ENCODE data around the gene A4GNT. TPM values are rescaled to one million over a fixed set of nuclear protein-coding genes. Genes with fewer than 3 reads are reported as not detected.

Gene A4GNT
- polyA plus RNA-seq, 1 donor from 2014 or later: not detected

DNA sequence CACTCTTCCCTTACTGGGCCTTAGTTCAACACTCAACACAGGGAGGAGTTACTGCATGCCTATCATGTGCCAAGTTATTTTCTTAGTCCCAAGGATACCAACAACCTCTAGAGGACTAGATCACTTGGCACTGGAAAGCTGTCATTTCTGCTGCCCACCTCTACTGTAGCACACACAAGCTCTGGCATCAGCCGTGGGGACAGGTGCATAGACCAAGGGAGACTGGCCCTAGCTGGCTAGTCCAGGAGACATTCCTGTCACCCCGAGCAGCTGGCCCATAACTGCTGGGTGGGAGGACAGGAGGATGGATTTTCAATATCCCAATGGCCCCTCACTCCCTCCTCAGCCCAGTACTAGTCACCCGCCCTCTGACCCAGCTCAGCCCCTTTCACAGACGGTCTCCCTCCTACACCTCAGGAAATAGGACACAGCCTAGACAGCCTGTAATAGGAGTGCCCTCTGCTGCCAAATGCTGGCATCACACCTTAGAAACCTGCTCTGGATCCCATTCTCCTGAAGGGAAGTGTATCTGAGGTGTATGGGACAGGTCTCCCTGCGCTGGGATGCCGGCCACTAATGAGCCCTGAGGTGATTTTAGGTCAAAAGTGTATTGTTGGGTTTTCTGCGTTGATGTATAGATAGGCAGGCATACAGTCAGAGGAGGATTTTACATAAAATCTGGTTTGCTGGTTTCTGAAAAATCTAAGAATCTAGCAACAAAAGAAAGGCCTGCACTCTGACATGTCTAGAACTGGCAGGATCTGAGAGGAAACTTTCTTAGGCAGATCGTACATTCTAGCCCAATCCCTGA is 13.4 kb downstream of the A4GNT start:
- no peak overlapping the region for H2AFZ ChIP-seq (ENCODE audit: low read depth, low read length)
- H3K4me2 ChIP-seq (ENCODE audit: low read length): no peak overlapping the region
- no peaks in the 10 kb centered on the region for H3K9me3 ChIP-seq (ENCODE audit: low read length)
- no peaks in the 10 kb centered on the region for H3K9me2 ChIP-seq (ENCODE audit: insufficient read depth, low read length)
- no peaks in the 10 kb centered on the region for H3K27me3 ChIP-seq (ENCODE audit: insufficient read depth, low read depth, low read length)
- no peaks in the 10 kb centered on the region for H3K36me3 ChIP-seq (ENCODE audit: insufficient read depth, low read length)
- TF ChIP-seq EP300 (conservative IDR thresholded peaks at IDR 0.05; ENCODE audit: poor library complexity, severe bottlenecking) (no peak), TAF1 (IDR thresholded peaks at IDR 0.05; ENCODE audit: low read depth) (no peak), MXI1 (conservative IDR thresholded peaks at IDR 0.05; ENCODE audit: poor library complexity, severe bottlenecking) (no peak), RAD21 (conservative IDR thresholded peaks at IDR 0.05) (peak; percentile 76), EZH2 (IDR thresholded peaks at IDR 0.05; ENCODE audit: borderline replicate concordance, insufficient read depth, low read length, poor library complexity, severe bottlenecking) (no peak), SMC3 (conservative IDR thresholded peaks at IDR 0.05; ENCODE audit: poor library complexity) (peak; percentile 86), POLR2AphosphoS5 (IDR thresholded peaks at IDR 0.05) (no peak)
- TF ChIP-seq, protein P1, sequence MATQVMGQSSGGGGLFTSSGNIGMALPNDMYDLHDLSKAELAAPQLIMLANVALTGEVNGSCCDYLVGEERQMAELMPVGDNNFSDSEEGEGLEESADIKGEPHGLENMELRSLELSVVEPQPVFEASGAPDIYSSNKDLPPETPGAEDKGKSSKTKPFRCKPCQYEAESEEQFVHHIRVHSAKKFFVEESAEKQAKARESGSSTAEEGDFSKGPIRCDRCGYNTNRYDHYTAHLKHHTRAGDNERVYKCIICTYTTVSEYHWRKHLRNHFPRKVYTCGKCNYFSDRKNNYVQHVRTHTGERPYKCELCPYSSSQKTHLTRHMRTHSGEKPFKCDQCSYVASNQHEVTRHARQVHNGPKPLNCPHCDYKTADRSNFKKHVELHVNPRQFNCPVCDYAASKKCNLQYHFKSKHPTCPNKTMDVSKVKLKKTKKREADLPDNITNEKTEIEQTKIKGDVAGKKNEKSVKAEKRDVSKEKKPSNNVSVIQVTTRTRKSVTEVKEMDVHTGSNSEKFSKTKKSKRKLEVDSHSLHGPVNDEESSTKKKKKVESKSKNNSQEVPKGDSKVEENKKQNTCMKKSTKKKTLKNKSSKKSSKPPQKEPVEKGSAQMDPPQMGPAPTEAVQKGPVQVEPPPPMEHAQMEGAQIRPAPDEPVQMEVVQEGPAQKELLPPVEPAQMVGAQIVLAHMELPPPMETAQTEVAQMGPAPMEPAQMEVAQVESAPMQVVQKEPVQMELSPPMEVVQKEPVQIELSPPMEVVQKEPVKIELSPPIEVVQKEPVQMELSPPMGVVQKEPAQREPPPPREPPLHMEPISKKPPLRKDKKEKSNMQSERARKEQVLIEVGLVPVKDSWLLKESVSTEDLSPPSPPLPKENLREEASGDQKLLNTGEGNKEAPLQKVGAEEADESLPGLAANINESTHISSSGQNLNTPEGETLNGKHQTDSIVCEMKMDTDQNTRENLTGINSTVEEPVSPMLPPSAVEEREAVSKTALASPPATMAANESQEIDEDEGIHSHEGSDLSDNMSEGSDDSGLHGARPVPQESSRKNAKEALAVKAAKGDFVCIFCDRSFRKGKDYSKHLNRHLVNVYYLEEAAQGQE (IDR thresholded peaks at IDR 0.05; ENCODE audit: borderline replicate concordance): no peak
- TF ChIP-seq, protein P2, sequence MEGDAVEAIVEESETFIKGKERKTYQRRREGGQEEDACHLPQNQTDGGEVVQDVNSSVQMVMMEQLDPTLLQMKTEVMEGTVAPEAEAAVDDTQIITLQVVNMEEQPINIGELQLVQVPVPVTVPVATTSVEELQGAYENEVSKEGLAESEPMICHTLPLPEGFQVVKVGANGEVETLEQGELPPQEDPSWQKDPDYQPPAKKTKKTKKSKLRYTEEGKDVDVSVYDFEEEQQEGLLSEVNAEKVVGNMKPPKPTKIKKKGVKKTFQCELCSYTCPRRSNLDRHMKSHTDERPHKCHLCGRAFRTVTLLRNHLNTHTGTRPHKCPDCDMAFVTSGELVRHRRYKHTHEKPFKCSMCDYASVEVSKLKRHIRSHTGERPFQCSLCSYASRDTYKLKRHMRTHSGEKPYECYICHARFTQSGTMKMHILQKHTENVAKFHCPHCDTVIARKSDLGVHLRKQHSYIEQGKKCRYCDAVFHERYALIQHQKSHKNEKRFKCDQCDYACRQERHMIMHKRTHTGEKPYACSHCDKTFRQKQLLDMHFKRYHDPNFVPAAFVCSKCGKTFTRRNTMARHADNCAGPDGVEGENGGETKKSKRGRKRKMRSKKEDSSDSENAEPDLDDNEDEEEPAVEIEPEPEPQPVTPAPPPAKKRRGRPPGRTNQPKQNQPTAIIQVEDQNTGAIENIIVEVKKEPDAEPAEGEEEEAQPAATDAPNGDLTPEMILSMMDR (IDR thresholded peaks at IDR 0.05; ENCODE audit: poor library complexity, severe bottlenecking): peak; percentile 84
- no peaks in the 10 kb centered on the region for H3F3A ChIP-seq (ENCODE audit: insufficient read depth, low read length, poor library complexity, severe bottlenecking)
- H3K4me3 ChIP-seq (ENCODE audit: low read length): no peak overlapping the region
- H3K79me2 ChIP-seq (replicated peaks; ENCODE audit: insufficient read depth, low read length): peaks cover 6% of the 10 kb centered on the region
- no peak overlapping the region for H3K9ac ChIP-seq (ENCODE audit: low read length)
- H3K27ac ChIP-seq (ENCODE audit: low read length): no peak overlapping the region
- H4K20me1 ChIP-seq (ENCODE audit: insufficient read depth): no peaks in the 10 kb centered on the region

DNA sequence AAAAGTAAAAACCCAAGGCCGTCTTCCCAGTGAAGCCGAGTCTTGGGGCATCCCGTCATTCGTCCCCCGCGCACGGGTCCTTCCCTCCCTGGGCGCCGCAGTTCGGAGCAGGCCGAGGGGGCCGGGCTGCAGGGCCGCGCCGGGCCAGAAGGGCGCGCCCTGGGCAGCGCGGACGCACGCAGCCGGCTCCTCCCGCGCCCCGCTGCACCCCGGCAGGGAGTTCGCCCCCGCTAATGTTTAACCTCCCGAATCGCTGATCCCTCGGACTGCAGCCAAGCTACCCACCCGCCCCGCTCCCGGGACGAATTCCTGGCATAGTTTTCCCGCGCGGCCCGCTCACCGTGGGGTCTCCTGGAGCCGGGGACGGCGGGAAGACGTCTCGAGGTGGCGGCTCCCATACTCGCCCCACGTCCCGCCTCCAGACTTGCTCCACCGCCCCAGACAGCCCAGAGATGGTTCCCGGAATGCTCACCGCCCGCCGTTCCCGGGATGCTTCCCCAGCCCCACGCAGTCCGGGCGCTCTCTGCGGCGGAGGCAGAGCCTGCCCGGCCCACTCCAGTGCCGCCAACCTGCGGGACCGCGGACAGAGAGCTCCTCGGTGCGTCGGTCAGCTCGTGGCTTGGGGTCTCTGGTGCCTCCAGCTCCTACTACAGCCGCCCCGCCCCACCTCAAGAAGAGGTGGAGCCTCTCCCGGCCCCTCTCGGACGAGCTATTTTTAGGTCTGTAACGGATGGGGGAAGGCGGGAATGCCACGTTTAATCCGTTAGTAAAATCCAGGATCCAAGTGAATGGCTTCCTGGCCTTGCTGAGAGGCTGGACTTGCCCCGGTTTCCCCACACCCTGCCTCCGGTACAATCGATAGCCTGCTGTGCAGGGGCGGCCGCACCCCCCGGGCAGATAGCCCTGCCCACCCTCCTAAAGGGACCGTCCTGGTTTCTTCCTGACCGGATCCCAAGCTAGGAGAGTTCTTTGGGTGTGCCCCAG is 16.9 kb downstream of the A4GNT start, which contains the start of gene DZIP1L:
DZIP1L (minus strand) TSS at position 621 of the 984 bp plus-strand sequence. CDS start 11,637 bp downstream, outside the sequence.
- H4K20me1 ChIP-seq (ENCODE audit: insufficient read depth): no peaks in the 10 kb centered on the region
- H3K36me3 ChIP-seq (ENCODE audit: insufficient read depth, low read length): no peaks in the 10 kb centered on the region
- no peaks in the 10 kb centered on the region for H3K27me3 ChIP-seq (ENCODE audit: insufficient read depth, low read depth, low read length)
- TF ChIP-seq EP300 (conservative IDR thresholded peaks at IDR 0.05; ENCODE audit: poor library complexity, severe bottlenecking) (no peak), RAD21 (conservative IDR thresholded peaks at IDR 0.05) (peak; percentile 21), TAF1 (IDR thresholded peaks at IDR 0.05; ENCODE audit: low read depth) (no peak), POLR2AphosphoS5 (IDR thresholded peaks at IDR 0.05) (no peak), MXI1 (conservative IDR thresholded peaks at IDR 0.05; ENCODE audit: poor library complexity, severe bottlenecking) (no peak), EZH2 (IDR thresholded peaks at IDR 0.05; ENCODE audit: borderline replicate concordance, insufficient read depth, low read length, poor library complexity, severe bottlenecking) (no peak), SMC3 (conservative IDR thresholded peaks at IDR 0.05; ENCODE audit: poor library complexity) (peak; percentile 23)
- TF ChIP-seq, protein P2 (IDR thresholded peaks at IDR 0.05; ENCODE audit: poor library complexity, severe bottlenecking): peak; percentile 68
- TF ChIP-seq, protein P1 (IDR thresholded peaks at IDR 0.05; ENCODE audit: borderline replicate concordance): peak; percentile 27
- H3K9ac ChIP-seq (ENCODE audit: low read length): peak within 1 kb of the TSS; percentile 65
- H3K4me2 ChIP-seq (ENCODE audit: low read length): peak within 1 kb of the TSS; percentile 65
- H3K27ac ChIP-seq (ENCODE audit: low read length): no peak within 1 kb of the TSS
- H3K79me2 ChIP-seq (replicated peaks; ENCODE audit: insufficient read depth, low read length): peaks cover 6% of the 10 kb centered on the region
- peak within 1 kb of the TSS; percentile 76 for H2AFZ ChIP-seq (ENCODE audit: low read depth, low read length)
- H3K9me2 ChIP-seq (ENCODE audit: insufficient read depth, low read length): no peaks in the 10 kb centered on the region
- H3K4me3 ChIP-seq (ENCODE audit: low read length): peak within 1 kb of the TSS; percentile 91
- H3F3A ChIP-seq (ENCODE audit: insufficient read depth, low read length, poor library complexity, severe bottlenecking): no peaks in the 10 kb centered on the region
- no peaks in the 10 kb centered on the region for H3K9me3 ChIP-seq (ENCODE audit: low read length)

Measured in neural cell (in vitro differentiated cells).